IPS DF 6.9 (cell line): ENCODE results near the gene FLYWCH1.

Experiments
- DNase-seq: peaks from one replicate; pipeline ENCODE4 v3.0.0-alpha.2; 2013; ENCODE audit warnings: low read depth, low spot score
- H3K27ac ChIP-seq: one replicate; pipeline ENCODE4 v1.5.1; 2013; ENCODE audit warnings: low read length, control low read depth
- H3K27me3 ChIP-seq: 2 replicates; pipeline ENCODE4 v1.6.1; 2013; ENCODE audit warnings: mild to moderate bottlenecking, low read length; ENCODE audit not compliant: control insufficient read depth, insufficient read depth
- H3K36me3 ChIP-seq: 2 replicates; pipeline ENCODE4 v1.6.1; 2013; ENCODE audit warnings: low read length; ENCODE audit not compliant: control insufficient read depth, insufficient read depth
- H3K4me1 ChIP-seq: 2 replicates; pipeline ENCODE4 v1.6.1; 2013; ENCODE audit warnings: low read length; ENCODE audit not compliant: control insufficient read depth, insufficient read depth
- H3K4me3 ChIP-seq: 2 replicates; pipeline ENCODE4 v1.5.1; 2013; ENCODE audit warnings: mild to moderate bottlenecking, low read length
- H3K9me3 ChIP-seq: 2 replicates; pipeline ENCODE4 v1.6.1; 2013; ENCODE audit warnings: low read length, inconsistent platforms; ENCODE audit not compliant: control insufficient read depth, insufficient read depth
- WGBS: extraction: QIAGEN DNeasy Blood & Tissue Kit; methylation state at CpG from one replicate; pipeline ENCODE4 v1.1.7; 2013; ENCODE audit warnings: mixed read lengths, missing lambda C conversion rate; ENCODE audit not compliant: insufficient read length, insufficient coverage; 5-methylcytosine and 5-hydroxymethylcytosine counted together

Gene FLYWCH1

GRCh38 chr16:2969545-2970521 is 58.1 kb downstream of the FLYWCH1 start:
- WGBS: no CpG with 5 or more reads among the region's 83 CpGs
- no peak for DNase-seq
- H3K27me3 ChIP-seq: no peaks in the 10 kb centered on the region; the same call in 1 of the 2 replicates
- no peak overlapping the region for H3K27ac ChIP-seq
- H3K4me1 ChIP-seq: peaks cover 6% of the 10 kb centered on the region
- peak overlapping the region; percentile 92 for H3K4me3 ChIP-seq
- peaks cover 22% of the 10 kb centered on the region for H3K36me3 ChIP-seq
- H3K9me3 ChIP-seq: no peaks in the 10 kb centered on the region

GRCh38 chr16:2970563-2970962 is 58.8 kb downstream of the FLYWCH1 start:
- WGBS: no CpG with 5 or more reads among the region's 6 CpGs
- DNase-seq: no peak
- H3K27me3 ChIP-seq: no peaks in the 10 kb centered on the region; the same call in 1 of the 2 replicates
- peaks cover 6% of the 10 kb centered on the region for H3K4me1 ChIP-seq
- peaks cover 29% of the 10 kb centered on the region for H3K36me3 ChIP-seq
- H3K9me3 ChIP-seq: no peaks in the 10 kb centered on the region
- H3K27ac ChIP-seq: no peak overlapping the region
- H3K4me3 ChIP-seq: peak overlapping the region; percentile 92; the same call in 1 of the 2 replicates

GRCh38 chr16:2971134-2971984 is 59.6 kb downstream of the FLYWCH1 start:
- no CpG with 5 or more reads among the region's 35 CpGs for WGBS
- no peak overlapping the region for H3K27ac ChIP-seq
- H3K4me1 ChIP-seq: peaks cover 6% of the 10 kb centered on the region
- H3K27me3 ChIP-seq: no peaks in the 10 kb centered on the region; the same call in 1 of the 2 replicates
- DNase-seq: no peak
- no peaks in the 10 kb centered on the region for H3K9me3 ChIP-seq
- H3K4me3 ChIP-seq: no peak overlapping the region
- H3K36me3 ChIP-seq: peaks cover 37% of the 10 kb centered on the region

GRCh38 chr16:2971985-2972784 is 60.5 kb downstream of the FLYWCH1 start:
- no peak overlapping the region for H3K27ac ChIP-seq
- H3K36me3 ChIP-seq: peaks cover 41% of the 10 kb centered on the region
- no peak for DNase-seq
- no peaks in the 10 kb centered on the region for H3K27me3 ChIP-seq
- H3K4me1 ChIP-seq: peaks cover 6% of the 10 kb centered on the region
- H3K9me3 ChIP-seq: no peaks in the 10 kb centered on the region
- no CpG with 5 or more reads among the region's 15 CpGs for WGBS
- no peak overlapping the region for H3K4me3 ChIP-seq

GRCh38 chr16:2973093-2973492 is 61.4 kb downstream of the FLYWCH1 start:
- DNase-seq: no peak
- Histone ChIP-seq H3K27me3 (no peaks in the 10 kb centered on the region), H3K27ac (no peak overlapping the region), H3K4me3 (no peak overlapping the region), H3K9me3 (no peaks in the 10 kb centered on the region), H3K4me1 (peaks cover 4% of the 10 kb centered on the region), H3K36me3 (peaks cover 41% of the 10 kb centered on the region)
- WGBS: no CpG with 5 or more reads among the region's 5 CpGs

- Histone ChIP-seq H3K4me3 (no peak overlapping the region), H3K36me3 (peaks cover 41% of the 10 kb centered on the region), H3K27ac (no peak overlapping the region), H3K4me1 (no peaks in the 10 kb centered on the region; the same call in 1 of the 2 replicates), H3K9me3 (no peaks in the 10 kb centered on the region), H3K27me3 (no peaks in the 10 kb centered on the region)
- no CpG with 5 or more reads among the region's 17 CpGs for WGBS
- no peak for DNase-seq
These were observed 62.0 kb downstream of the FLYWCH1 start for GRCh38 chr16:2973605-2974318.

- H3K4me1 ChIP-seq: no peaks in the 10 kb centered on the region; the same call in 1 of the 2 replicates
- no peak overlapping the region for H3K27ac ChIP-seq
- no peaks in the 10 kb centered on the region for H3K27me3 ChIP-seq
- H3K4me3 ChIP-seq: no peak overlapping the region
- no peaks in the 10 kb centered on the region for H3K9me3 ChIP-seq
- DNase-seq: no peak
- H3K36me3 ChIP-seq: peaks cover 41% of the 10 kb centered on the region
- WGBS: no CpG with 5 or more reads among the region's 15 CpGs
These were observed 62.8 kb downstream of the FLYWCH1 start for GRCh38 chr16:2974319-2975056.

- no peak overlapping the region for H3K27ac ChIP-seq
- peaks cover 41% of the 10 kb centered on the region for H3K36me3 ChIP-seq
- no peak for DNase-seq
- no CpG with 5 or more reads among the region's 28 CpGs for WGBS
- H3K9me3 ChIP-seq: no peaks in the 10 kb centered on the region
- H3K27me3 ChIP-seq: no peaks in the 10 kb centered on the region
- H3K4me1 ChIP-seq: no peaks in the 10 kb centered on the region
- H3K4me3 ChIP-seq: no peak overlapping the region
These were observed 63.5 kb downstream of the FLYWCH1 start for GRCh38 chr16:2975161-2975795.

- no peak for DNase-seq
- no peak overlapping the region for H3K4me3 ChIP-seq
- H3K27me3 ChIP-seq: no peaks in the 10 kb centered on the region
- WGBS: no CpG with 5 or more reads among the region's 7 CpGs
- H3K27ac ChIP-seq: no peak overlapping the region
- no peaks in the 10 kb centered on the region for H3K4me1 ChIP-seq
- no peaks in the 10 kb centered on the region for H3K9me3 ChIP-seq
- peaks cover 41% of the 10 kb centered on the region for H3K36me3 ChIP-seq
These were observed 64.5 kb downstream of the FLYWCH1 start for GRCh38 chr16:2976201-2976600.
